Heart right ventricle (tissue), 16 donors: ENCODE measurements around the gene NSD1. TPM values are rescaled to one million over a fixed set of nuclear protein-coding genes. Genes with fewer than 3 reads are reported as not detected.

Experiments used
- ATAC-seq, 8 donors: fragments of 200-7000 bp; cut with Tn5 transposase; one replicate each; pipeline ENCODE4 v1.9.1; 2020; ENCODE audit warnings: mild to moderate bottlenecking in 8 of 8, moderate library complexity in 8 of 8, moderate number of reproducible peaks in 1 of 8
- DNase-seq, 2 donors: peaks; one replicate each; pipeline ENCODE4 v3.0.0-alpha.2; 2020
- H3K27ac ChIP-seq, 10 donors: fragments of 200-600 bp; sonication (generic) in 2 of 10; one replicate each; pipeline versions ENCODE4 v1.5.0 to v1.8.0; 2020 to 2022; ENCODE audit warnings: mild to moderate bottlenecking in 3 of 10
- H3K27me3 ChIP-seq, 7 donors: fragments of 200-600 bp; one replicate each; pipeline ENCODE4 v1.8.0; 2021 to 2022; ENCODE audit warnings: mild to moderate bottlenecking in 2 of 7
- H3K36me3 ChIP-seq, 9 donors: fragments of 200-600 bp; sonication (generic) in 1 of 9; one replicate each; pipeline versions ENCODE4 v1.5.0 to v1.8.0; 2020 to 2022; ENCODE audit warnings: mild to moderate bottlenecking in 2 of 9
- H3K4me1 ChIP-seq, 9 donors: fragments of 200-600 bp; sonication (generic) in 1 of 9; one replicate each; pipeline versions ENCODE4 v1.5.0 to v1.8.0; 2020 to 2022; ENCODE audit warnings: mild to moderate bottlenecking in 4 of 9
- H3K4me3 ChIP-seq, 10 donors: fragments of 200-600 bp; sonication (generic) in 2 of 10; one replicate each; pipeline versions ENCODE4 v1.5.0 to v1.8.0; 2020 to 2022; ENCODE audit warnings: mild to moderate bottlenecking in 7 of 10, moderate library complexity in 2 of 10
- H3K9me3 ChIP-seq, 11 donors: fragments of 200-600 bp in 10 of 11; sonication (generic) in 2 of 11; one replicate each; pipeline versions ENCODE4 v1.5.0 to v1.8.0; 2013 to 2022; ENCODE audit warnings: mild to moderate bottlenecking in 2 of 11, control low read depth in 1 of 11, moderate library complexity in 1 of 11
- WGBS, 2 donors: extraction: QIAGEN DNeasy Blood & Tissue Kit; methylation state at CpG; one replicate each; pipeline ENCODE4 v1.1.7; 2013; ENCODE audit warnings: inconsistent platforms in 1 of 2; 5-methylcytosine and 5-hydroxymethylcytosine counted together
- intact Hi-C, 10 donors: fragments of 100-400 bp; cut with DNase I; formaldehyde crosslinking; loops; one replicate each; pipeline versions ENCODE4 v1.11.1 to v1.14.2; 2022
- polyA plus RNA-seq, 2 donors: library from polyadenylated mRNA; stranded (reverse); fragments of 200-250 nt; gene quantifications; one replicate each; pipeline ENCODE4 v1.2.3, GENCODE V29; 2013
- total RNA-seq, 10 donors: library from RNA; stranded (reverse); fragmentation: NEBNext Ultra II Directional in 3 of 10; extraction: Animal tissue kit (Norgen Biotek cat#: 25700) in 3 of 10; gene quantifications; one replicate each; pipeline versions ENCODE4 v1.2.1 to v1.2.4, GENCODE V29; 2021 to 2023
- TF ChIP-seq, protein P1 (sequence below), 9 donors: fragments of 200-600 bp; sonication (generic) in 2 of 9; IDR thresholded peaks; one replicate each; pipeline versions ENCODE4 v1.5.0 to v1.8.0; 2021 to 2022; ENCODE audit warnings: antibody characterized with exemption in 9 of 9, mild to moderate bottlenecking in 5 of 9, moderate library complexity in 1 of 9
- donor health status: Arrhythmogenic right ventricular cardiomyopathy.
- donor health status: ischemic (EF 13 %, LVEDD 7.1; RV severe dilation, severe dysfunction).
- donor health status: healthy with polysubstance abuse.
- donor health status: DM: no; HTN: yes; CAD: no.
- donor health status: DM: no; HTN: no; CAD: no.
- donor health status: ischemic (EF 25% LVEDD 6.9; RV normal size, moderate dysfunction).
- donor health status: ischemic (EF 25% LVEDD 5.7; RV mildly dilated, moderate dysfunction).
- donor health status: healthy.
- donor health status: DM: yes; HTN: yes; CAD: no.
- donor health status: Ischemic cardiomyopathy.
- donor health status: ischemic (EF 35%, LVEDD 5.7; RV mildly dilated, moderate dysfunction).
- donor health status: nonischemic (EF 11% LVEDD 7.7; RV severe dilation, severe dysfunction).
- donor health status: DM: yes; HTN: yes; CAD: no.
- donor health status: PGD.
- donor health status: ischemic (EF 29% LVEDD 5.4; RV normal size, mild dysfunction).
- donor health status: nonischemic (EF 23%, LVEDD 6.1; RV moderate dilation, normal function).

The NSD1 gene
- total and polyA plus RNA-seq, 12 donors, result 5.6 to 62.9 (median 47.1) TPM

DNA sequence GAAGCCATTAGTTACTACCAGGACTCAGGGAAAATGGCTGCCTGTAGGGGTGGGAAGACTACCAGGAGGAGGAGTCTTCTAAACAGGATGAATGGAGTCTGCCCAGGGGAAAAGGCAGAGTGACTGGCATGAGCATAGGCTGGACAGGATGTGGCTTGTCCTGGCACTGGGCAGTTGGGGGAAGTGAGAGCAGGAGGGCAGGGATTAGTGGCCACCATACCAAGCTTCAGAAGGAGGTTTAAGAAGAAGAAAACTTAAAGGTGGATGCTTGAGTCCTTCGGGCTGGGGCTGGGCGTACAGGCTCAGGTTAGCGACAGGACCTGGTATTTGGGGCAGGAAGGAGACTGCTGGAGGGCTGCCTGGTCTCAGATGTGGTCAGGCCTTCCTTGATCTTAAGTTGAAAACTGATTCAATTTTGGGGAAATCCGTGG, 5.0 kb upstream of the NSD1 start:
- WGBS, 2 donors, result 70 to 74% methylated on average over 4 of the region's 4 CpGs
- H3K9me3 ChIP-seq, result no peaks in the 10 kb centered on the region
- no peaks in the 10 kb centered on the region for H3K36me3 ChIP-seq
- H3K4me1 ChIP-seq, result peaks cover 0 to 32% (median 5%) of the 10 kb centered on the region in 9 donors
- no peaks in the 10 kb centered on the region for H3K27me3 ChIP-seq
- no peak for DNase-seq
- H3K4me3 ChIP-seq, result no peak overlapping the region
- no peak for ATAC-seq
- peak overlapping the region in 4 of 10 donors; percentile 10 to 58 (median 38) for H3K27ac ChIP-seq
- intact Hi-C loops, result loop anchor here in 1 of 10 donors (10.0 kb wide), 1 partner anchor 106 kb away; no protein-coding TSS in a partner anchor
- TF ChIP-seq, protein P1, sequence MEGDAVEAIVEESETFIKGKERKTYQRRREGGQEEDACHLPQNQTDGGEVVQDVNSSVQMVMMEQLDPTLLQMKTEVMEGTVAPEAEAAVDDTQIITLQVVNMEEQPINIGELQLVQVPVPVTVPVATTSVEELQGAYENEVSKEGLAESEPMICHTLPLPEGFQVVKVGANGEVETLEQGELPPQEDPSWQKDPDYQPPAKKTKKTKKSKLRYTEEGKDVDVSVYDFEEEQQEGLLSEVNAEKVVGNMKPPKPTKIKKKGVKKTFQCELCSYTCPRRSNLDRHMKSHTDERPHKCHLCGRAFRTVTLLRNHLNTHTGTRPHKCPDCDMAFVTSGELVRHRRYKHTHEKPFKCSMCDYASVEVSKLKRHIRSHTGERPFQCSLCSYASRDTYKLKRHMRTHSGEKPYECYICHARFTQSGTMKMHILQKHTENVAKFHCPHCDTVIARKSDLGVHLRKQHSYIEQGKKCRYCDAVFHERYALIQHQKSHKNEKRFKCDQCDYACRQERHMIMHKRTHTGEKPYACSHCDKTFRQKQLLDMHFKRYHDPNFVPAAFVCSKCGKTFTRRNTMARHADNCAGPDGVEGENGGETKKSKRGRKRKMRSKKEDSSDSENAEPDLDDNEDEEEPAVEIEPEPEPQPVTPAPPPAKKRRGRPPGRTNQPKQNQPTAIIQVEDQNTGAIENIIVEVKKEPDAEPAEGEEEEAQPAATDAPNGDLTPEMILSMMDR (IDR thresholded peaks at IDR 0.05), result no peak

- 68 to 74% methylated on average over 5 of the region's 5 CpGs for WGBS, 2 donors
- H3K36me3 ChIP-seq, result peaks cover 0 to 5% (median 3%) of the 10 kb centered on the region in 9 donors
- TF ChIP-seq, protein P1 (IDR thresholded peaks at IDR 0.05), result no peak
- intact Hi-C loops, result loop anchor here in 1 of 10 donors (5.0 kb wide), 1 partner anchor 222 kb away; the partner anchor contains the start of gene LMAN2
- H3K27me3 ChIP-seq, result no peaks in the 10 kb centered on the region
- no peak overlapping the region for H3K4me3 ChIP-seq
- DNase-seq (no peak), ATAC-seq (no peak)
- peaks cover 8 to 42% (median 17%) of the 10 kb centered on the region in 9 donors for H3K4me1 ChIP-seq
- H3K27ac ChIP-seq, result no peak overlapping the region
- no peaks in the 10 kb centered on the region for H3K9me3 ChIP-seq
Observed at GRCh38 chr5:177130211-177131018, 3.2 kb upstream of the NSD1 start.

- WGBS, 2 donors, result 76 to 81% methylated on average over 2 of the region's 2 CpGs
- ATAC-seq (no peak), DNase-seq (no peak)
- Histone ChIP-seq H3K4me3 (no peak overlapping the region), H3K27ac (no peak overlapping the region), H3K4me1 (peaks cover 13 to 47% (median 22%) of the 10 kb centered on the region in 9 donors), H3K36me3 (peaks cover 0 to 11% (median 8%) of the 10 kb centered on the region in 9 donors), H3K27me3 (no peaks in the 10 kb centered on the region), H3K9me3 (no peaks in the 10 kb centered on the region)
- intact Hi-C loops, result loop anchor here in 1 of 10 donors (5.0 kb wide), 1 partner anchor 221 kb away; the partner anchor contains the start of gene LMAN2
- TF ChIP-seq, protein P1 (IDR thresholded peaks at IDR 0.05), result no peak
Observed at GRCh38 chr5:177131019-177131320, 2.6 kb upstream of the NSD1 start.

- H3K27ac ChIP-seq, result peak overlapping the region in 8 of 10 donors; percentile 86 to 98 (median 94)
- intact Hi-C loops, result loop anchor here in 1 of 10 donors (5.0 kb wide), 1 partner anchor 221 kb away; the partner anchor contains the start of gene LMAN2
Observed at GRCh38 chr5:177131352-177132135, 2.0 kb upstream of the NSD1 start.

More at GRCh38 chr5:177131352-177132135, 2.0 kb upstream of the NSD1 start:
- Histone ChIP-seq H3K36me3 (peaks cover 0 to 17% (median 9%) of the 10 kb centered on the region in 9 donors), H3K9me3 (no peaks in the 10 kb centered on the region), H3K4me1 (peaks cover 19 to 53% (median 28%) of the 10 kb centered on the region in 9 donors), H3K27me3 (no peaks in the 10 kb centered on the region), H3K4me3 (peak overlapping the region in 6 of 10 donors; percentile 65 to 90 (median 83))
- WGBS, 2 donors, result 81 to 88% methylated on average over 31 of the region's 31 CpGs
- TF ChIP-seq, protein P1 (IDR thresholded peaks at IDR 0.05), result no peak
- ATAC-seq (no peak), DNase-seq (no peak)
